ENCODE measurements around the gene TSPYL1. TPM values are rescaled to one million over a fixed set of nuclear protein-coding genes. Genes with fewer than 3 reads are reported as not detected.

Gene TSPYL1
- total RNA-seq, 1 donor from 2014 or later: 79.9 TPM

DNA sequence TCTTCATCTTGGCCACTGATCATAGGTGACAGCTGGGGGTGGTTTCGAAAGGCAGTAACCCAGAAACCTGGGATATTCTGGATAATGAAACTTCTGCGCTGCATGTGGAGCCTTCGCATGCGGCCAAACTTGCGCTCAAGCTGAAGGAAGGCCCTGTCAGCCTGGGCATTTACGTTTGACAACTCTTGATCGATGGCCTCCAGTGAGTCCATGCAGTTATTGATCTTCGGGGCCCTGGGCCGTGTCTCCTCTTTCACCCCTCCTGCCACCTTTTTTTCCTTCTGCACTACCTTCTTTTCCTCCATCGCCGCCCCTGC lies 26.6 kb downstream of the TSPYL1 start:
- Histone ChIP-seq H3K9me3 (ENCODE audit: control insufficient read depth in 3 of 3, low read length in 3 of 3) (no peaks in the 10 kb centered on the region), H3K27ac (ENCODE audit: low read depth, low read length) (peak overlapping the region; percentile 73), H3K9ac (ENCODE audit: low read depth in 1 of 3, low read length in 3 of 3) (peak overlapping the region; percentile 72 to 91 (median 86)), H3K27me3 (ENCODE audit: control insufficient read depth in 3 of 3, insufficient read depth in 3 of 3, low read length in 3 of 3) (no peaks in the 10 kb centered on the region), H3K36me3 (ENCODE audit: control insufficient read depth in 3 of 3, insufficient read depth in 3 of 3, low read length in 3 of 3) (no peaks in the 10 kb centered on the region), H3K4me1 (ENCODE audit: control insufficient read depth in 3 of 3, insufficient read depth in 3 of 3, low read length in 3 of 3) (peaks cover 17 to 28% (median 24%) of the 10 kb centered on the region in 3 donors), H3K4me3 (ENCODE audit: low read length in 3 of 3) (peak overlapping the region; percentile 89 to 93 (median 92))

DNA sequence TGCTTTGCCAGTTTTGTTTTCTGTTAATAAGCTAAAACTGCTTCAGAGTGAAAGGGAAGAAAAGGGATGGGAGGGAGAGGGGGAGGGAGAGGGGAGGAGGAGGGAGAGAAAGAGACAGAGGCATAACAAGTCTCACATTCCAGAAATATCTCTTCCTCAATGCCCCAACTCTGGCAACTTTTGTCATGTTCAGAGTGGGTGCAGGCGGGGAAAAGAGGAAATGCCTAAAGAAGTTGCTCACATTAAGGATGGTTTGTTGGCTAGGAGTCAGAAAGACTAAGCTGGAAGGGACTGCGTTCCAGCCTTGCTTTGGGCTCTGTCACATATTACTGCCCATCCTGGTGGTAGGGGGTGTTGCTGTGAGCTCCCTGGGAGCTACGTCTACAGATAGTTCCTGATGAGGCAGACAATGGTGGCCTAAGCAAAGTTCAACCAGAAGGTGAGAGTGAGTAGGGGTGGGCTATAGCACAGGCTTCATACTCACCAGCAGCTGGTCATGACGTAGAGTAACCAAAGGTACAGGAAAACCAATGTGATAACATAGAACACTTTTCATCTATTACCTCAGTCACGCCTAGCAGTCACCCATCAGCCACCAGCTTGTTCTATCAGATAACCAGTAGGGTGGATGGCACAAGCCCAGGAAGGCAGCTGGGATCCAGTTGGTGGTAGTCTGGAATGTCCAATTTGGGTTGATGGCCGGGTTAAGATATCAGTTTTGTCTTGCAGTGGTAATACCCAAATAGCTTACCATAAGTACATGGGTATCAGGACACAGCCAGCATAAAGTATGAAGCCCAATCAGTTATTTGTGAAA lies 28.0 kb downstream of the TSPYL1 start:
- no peak overlapping the region for H3K9ac ChIP-seq (ENCODE audit: low read depth in 1 of 3, low read length in 3 of 3)
- H3K9me3 ChIP-seq (ENCODE audit: control insufficient read depth in 3 of 3, low read length in 3 of 3): no peaks in the 10 kb centered on the region
- peak overlapping the region in 1 of 3 donors; percentile 26 for H3K4me3 ChIP-seq (ENCODE audit: low read length in 3 of 3)
- H3K36me3 ChIP-seq (ENCODE audit: control insufficient read depth in 3 of 3, insufficient read depth in 3 of 3, low read length in 3 of 3): no peaks in the 10 kb centered on the region
- H3K4me1 ChIP-seq (ENCODE audit: control insufficient read depth in 3 of 3, insufficient read depth in 3 of 3, low read length in 3 of 3): peaks cover 17 to 28% (median 24%) of the 10 kb centered on the region in 3 donors
- no peak overlapping the region for H3K27ac ChIP-seq (ENCODE audit: low read depth, low read length)
- no peaks in the 10 kb centered on the region for H3K27me3 ChIP-seq (ENCODE audit: control insufficient read depth in 3 of 3, insufficient read depth in 3 of 3, low read length in 3 of 3)

DNA sequence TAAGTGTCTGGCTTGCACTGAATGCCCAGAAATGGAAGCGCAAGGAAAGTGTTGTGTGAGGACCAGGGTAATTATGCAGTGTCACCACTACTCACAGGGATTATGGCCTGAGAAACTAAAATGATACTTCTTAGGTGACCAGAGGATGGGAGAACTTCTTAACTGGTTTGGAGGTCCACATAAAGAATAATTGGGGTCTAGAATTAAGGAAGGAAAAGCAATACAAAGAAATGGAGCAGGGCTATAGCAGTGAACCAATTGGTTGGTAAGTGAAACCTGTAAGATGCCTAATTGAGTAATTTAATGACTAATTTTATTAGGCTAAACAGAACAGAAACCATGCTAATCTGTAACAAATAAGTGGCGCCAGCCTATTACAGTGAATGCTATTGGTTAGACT lies 31.2 kb downstream of the TSPYL1 start:
- Histone ChIP-seq H3K27ac (ENCODE audit: low read depth, low read length) (no peak overlapping the region), H3K4me3 (ENCODE audit: low read length in 3 of 3) (no peak overlapping the region), H3K36me3 (ENCODE audit: control insufficient read depth in 3 of 3, insufficient read depth in 3 of 3, low read length in 3 of 3) (peaks cover 2 to 3% (median 2%) of the 10 kb centered on the region in 3 donors), H3K9ac (ENCODE audit: low read depth in 1 of 3, low read length in 3 of 3) (no peak overlapping the region), H3K4me1 (ENCODE audit: control insufficient read depth in 3 of 3, insufficient read depth in 3 of 3, low read length in 3 of 3) (peaks cover 17 to 25% (median 24%) of the 10 kb centered on the region in 3 donors), H3K27me3 (ENCODE audit: control insufficient read depth in 3 of 3, insufficient read depth in 3 of 3, low read length in 3 of 3) (no peaks in the 10 kb centered on the region), H3K9me3 (ENCODE audit: control insufficient read depth in 3 of 3, low read length in 3 of 3) (no peaks in the 10 kb centered on the region)

DNA sequence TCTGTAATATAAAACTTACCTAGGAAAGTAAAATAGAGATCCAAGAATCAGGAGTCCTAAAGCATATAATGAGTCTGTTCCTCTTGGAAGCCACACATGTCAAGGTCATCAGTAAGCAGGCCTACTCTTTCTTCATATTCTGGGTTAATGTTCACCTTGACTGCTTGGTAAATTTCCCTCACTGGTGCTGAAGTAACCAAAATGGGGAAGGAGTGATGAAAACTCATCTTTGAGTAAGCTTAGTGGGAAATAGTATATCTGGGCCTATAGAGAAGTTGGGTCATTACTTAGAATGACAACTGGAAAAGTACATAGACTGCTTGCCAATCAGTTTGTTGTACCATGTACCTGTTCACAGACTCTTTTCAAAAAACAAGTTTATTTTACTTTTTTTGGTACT lies 32.4 kb downstream of the TSPYL1 start:
- no peak overlapping the region for H3K4me3 ChIP-seq (ENCODE audit: low read length in 3 of 3)
- H3K27me3 ChIP-seq (ENCODE audit: control insufficient read depth in 3 of 3, insufficient read depth in 3 of 3, low read length in 3 of 3): no peaks in the 10 kb centered on the region
- peaks cover 2 to 5% (median 3%) of the 10 kb centered on the region in 3 donors for H3K36me3 ChIP-seq (ENCODE audit: control insufficient read depth in 3 of 3, insufficient read depth in 3 of 3, low read length in 3 of 3)
- H3K9me3 ChIP-seq (ENCODE audit: control insufficient read depth in 3 of 3, low read length in 3 of 3): no peaks in the 10 kb centered on the region
- H3K9ac ChIP-seq (ENCODE audit: low read depth in 1 of 3, low read length in 3 of 3): no peak overlapping the region
- H3K4me1 ChIP-seq (ENCODE audit: control insufficient read depth in 3 of 3, insufficient read depth in 3 of 3, low read length in 3 of 3): peaks cover 10 to 16% (median 14%) of the 10 kb centered on the region in 3 donors
- H3K27ac ChIP-seq (ENCODE audit: low read depth, low read length): no peak overlapping the region

DNA sequence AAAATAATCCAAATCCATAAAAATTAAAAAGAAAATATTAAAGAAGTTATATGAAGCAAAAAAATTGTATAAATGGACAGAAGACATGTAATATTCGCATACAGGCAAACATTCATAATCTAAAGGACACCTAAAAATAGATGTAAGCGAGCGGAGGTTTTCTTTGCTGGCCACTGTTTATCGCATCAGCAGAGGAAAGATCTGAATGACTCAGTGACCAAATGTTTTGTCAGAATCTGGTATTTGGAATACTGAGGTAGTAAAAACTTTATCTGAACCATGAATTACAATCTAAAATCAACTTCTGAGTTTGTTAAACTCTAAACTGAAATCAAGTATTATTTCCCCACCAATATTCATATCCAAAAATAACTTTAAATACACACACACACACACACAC lies 33.6 kb downstream of the TSPYL1 start:
- Histone ChIP-seq H3K27me3 (ENCODE audit: control insufficient read depth in 3 of 3, insufficient read depth in 3 of 3, low read length in 3 of 3) (no peaks in the 10 kb centered on the region), H3K9me3 (ENCODE audit: control insufficient read depth in 3 of 3, low read length in 3 of 3) (no peaks in the 10 kb centered on the region), H3K4me1 (ENCODE audit: control insufficient read depth in 3 of 3, insufficient read depth in 3 of 3, low read length in 3 of 3) (peaks cover 5 to 9% (median 7%) of the 10 kb centered on the region in 3 donors), H3K36me3 (ENCODE audit: control insufficient read depth in 3 of 3, insufficient read depth in 3 of 3, low read length in 3 of 3) (peaks cover 2 to 5% (median 3%) of the 10 kb centered on the region in 3 donors), H3K4me3 (ENCODE audit: low read length in 3 of 3) (no peak overlapping the region), H3K9ac (ENCODE audit: low read depth in 1 of 3, low read length in 3 of 3) (no peak overlapping the region), H3K27ac (ENCODE audit: low read depth, low read length) (no peak overlapping the region)

DNA sequence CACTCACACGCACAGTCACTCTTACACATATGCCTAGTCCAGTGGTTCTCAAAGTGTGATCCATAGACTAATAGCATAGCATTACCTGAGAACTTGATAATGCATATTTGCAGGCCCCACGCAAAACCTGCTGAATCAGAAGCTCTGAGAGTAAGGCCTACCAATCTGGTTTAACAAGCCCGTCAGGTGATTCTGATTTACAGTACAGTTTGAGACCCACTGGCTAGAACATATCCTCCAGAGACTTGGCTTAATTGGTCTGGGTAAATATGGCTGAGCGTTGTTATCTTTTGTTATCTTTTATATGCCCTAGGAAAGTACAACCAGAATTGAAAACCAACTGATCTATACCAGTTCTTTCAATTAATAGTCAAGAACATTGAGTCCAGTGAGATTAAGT lies 35.4 kb downstream of the TSPYL1 start:
- Histone ChIP-seq H3K9ac (ENCODE audit: low read depth in 1 of 3, low read length in 3 of 3) (no peak overlapping the region), H3K9me3 (ENCODE audit: control insufficient read depth in 3 of 3, low read length in 3 of 3) (no peaks in the 10 kb centered on the region), H3K27me3 (ENCODE audit: control insufficient read depth in 3 of 3, insufficient read depth in 3 of 3, low read length in 3 of 3) (no peaks in the 10 kb centered on the region), H3K27ac (ENCODE audit: low read depth, low read length) (no peak overlapping the region), H3K4me1 (ENCODE audit: control insufficient read depth in 3 of 3, insufficient read depth in 3 of 3, low read length in 3 of 3) (no peaks in the 10 kb centered on the region), H3K36me3 (ENCODE audit: control insufficient read depth in 3 of 3, insufficient read depth in 3 of 3, low read length in 3 of 3) (peaks cover 4 to 7% (median 5%) of the 10 kb centered on the region in 3 donors), H3K4me3 (ENCODE audit: low read length in 3 of 3) (no peak overlapping the region)

DNA sequence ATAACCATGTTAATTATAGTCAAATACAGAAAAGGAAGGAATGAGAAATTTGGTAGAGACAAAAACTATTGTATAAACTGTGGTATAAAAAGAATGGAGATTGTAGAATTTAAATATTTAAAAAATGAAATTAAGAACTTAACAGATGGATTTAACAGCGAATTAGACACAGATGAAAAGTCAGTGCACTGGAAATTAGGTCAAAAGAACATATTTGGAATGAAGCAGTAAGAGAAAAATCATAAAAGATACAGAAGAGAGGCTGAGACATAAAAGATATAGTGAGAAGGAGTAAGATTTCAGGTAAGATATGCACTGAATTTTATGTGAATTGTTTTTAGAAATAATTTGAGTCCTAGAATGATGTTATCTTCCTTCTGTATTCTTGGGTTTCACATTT lies 39.9 kb downstream of the TSPYL1 start:
- Histone ChIP-seq H3K27ac (ENCODE audit: low read depth, low read length) (no peak overlapping the region), H3K9me3 (ENCODE audit: control insufficient read depth in 3 of 3, low read length in 3 of 3) (no peaks in the 10 kb centered on the region), H3K36me3 (ENCODE audit: control insufficient read depth in 3 of 3, insufficient read depth in 3 of 3, low read length in 3 of 3) (peaks cover 7 to 16% (median 15%) of the 10 kb centered on the region in 3 donors), H3K27me3 (ENCODE audit: control insufficient read depth in 3 of 3, insufficient read depth in 3 of 3, low read length in 3 of 3) (no peaks in the 10 kb centered on the region), H3K4me3 (ENCODE audit: low read length in 3 of 3) (no peak overlapping the region), H3K4me1 (ENCODE audit: control insufficient read depth in 3 of 3, insufficient read depth in 3 of 3, low read length in 3 of 3) (no peaks in the 10 kb centered on the region), H3K9ac (ENCODE audit: low read depth in 1 of 3, low read length in 3 of 3) (no peak overlapping the region)

DNA sequence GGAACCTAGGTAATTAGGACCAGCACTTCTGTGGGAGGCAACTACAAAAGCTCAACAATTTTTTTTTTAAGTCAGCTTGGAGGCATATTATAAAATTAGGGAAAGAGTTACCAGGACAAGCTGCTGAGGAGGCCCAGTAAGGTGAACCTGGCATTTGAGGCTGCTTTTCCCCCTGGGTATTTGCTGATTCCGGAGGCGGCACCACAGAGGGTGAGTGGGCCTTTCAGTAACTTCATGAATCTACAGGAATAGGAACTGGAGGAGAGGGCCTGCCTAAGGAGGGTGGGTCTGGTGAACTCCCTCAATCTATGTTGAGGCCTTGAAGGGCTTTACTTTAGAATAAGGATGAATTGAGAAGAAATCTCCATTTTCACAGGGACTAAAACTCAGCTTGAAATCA lies 40.5 kb downstream of the TSPYL1 start:
- Histone ChIP-seq H3K4me1 (ENCODE audit: control insufficient read depth in 3 of 3, insufficient read depth in 3 of 3, low read length in 3 of 3) (no peaks in the 10 kb centered on the region), H3K9me3 (ENCODE audit: control insufficient read depth in 3 of 3, low read length in 3 of 3) (no peaks in the 10 kb centered on the region), H3K9ac (ENCODE audit: low read depth in 1 of 3, low read length in 3 of 3) (no peak overlapping the region), H3K4me3 (ENCODE audit: low read length in 3 of 3) (no peak overlapping the region), H3K27me3 (ENCODE audit: control insufficient read depth in 3 of 3, insufficient read depth in 3 of 3, low read length in 3 of 3) (no peaks in the 10 kb centered on the region), H3K27ac (ENCODE audit: low read depth, low read length) (no peak overlapping the region), H3K36me3 (ENCODE audit: control insufficient read depth in 3 of 3, insufficient read depth in 3 of 3, low read length in 3 of 3) (peaks cover 7 to 16% (median 15%) of the 10 kb centered on the region in 3 donors)

DNA sequence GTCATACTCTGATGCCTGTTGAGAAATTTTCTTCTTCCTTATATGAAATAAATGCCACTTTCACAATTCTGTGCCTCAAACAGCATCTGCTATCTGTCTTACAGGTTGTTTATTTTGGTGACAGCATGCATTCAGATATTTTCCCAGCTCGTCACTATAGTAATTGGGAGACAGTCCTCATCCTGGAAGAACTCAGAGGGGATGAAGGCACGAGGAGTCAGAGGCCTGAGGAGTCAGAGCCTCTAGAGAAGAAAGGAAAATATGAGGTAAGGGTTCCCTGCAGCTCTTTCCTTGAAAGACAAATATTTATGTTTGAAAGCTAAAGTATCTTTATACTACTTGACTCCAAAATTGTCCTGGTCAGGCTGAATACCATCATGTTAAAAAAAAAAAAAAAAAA lies 41.6 kb downstream of the TSPYL1 start:
- no peak overlapping the region for H3K27ac ChIP-seq (ENCODE audit: low read depth, low read length)
- H3K4me3 ChIP-seq (ENCODE audit: low read length in 3 of 3): no peak overlapping the region
- H3K9me3 ChIP-seq (ENCODE audit: control insufficient read depth in 3 of 3, low read length in 3 of 3): no peaks in the 10 kb centered on the region
- H3K9ac ChIP-seq (ENCODE audit: low read depth in 1 of 3, low read length in 3 of 3): no peak overlapping the region
- H3K4me1 ChIP-seq (ENCODE audit: control insufficient read depth in 3 of 3, insufficient read depth in 3 of 3, low read length in 3 of 3): no peaks in the 10 kb centered on the region
- no peaks in the 10 kb centered on the region for H3K27me3 ChIP-seq (ENCODE audit: control insufficient read depth in 3 of 3, insufficient read depth in 3 of 3, low read length in 3 of 3)
- peaks cover 5 to 15% (median 14%) of the 10 kb centered on the region in 3 donors for H3K36me3 ChIP-seq (ENCODE audit: control insufficient read depth in 3 of 3, insufficient read depth in 3 of 3, low read length in 3 of 3)

DNA sequence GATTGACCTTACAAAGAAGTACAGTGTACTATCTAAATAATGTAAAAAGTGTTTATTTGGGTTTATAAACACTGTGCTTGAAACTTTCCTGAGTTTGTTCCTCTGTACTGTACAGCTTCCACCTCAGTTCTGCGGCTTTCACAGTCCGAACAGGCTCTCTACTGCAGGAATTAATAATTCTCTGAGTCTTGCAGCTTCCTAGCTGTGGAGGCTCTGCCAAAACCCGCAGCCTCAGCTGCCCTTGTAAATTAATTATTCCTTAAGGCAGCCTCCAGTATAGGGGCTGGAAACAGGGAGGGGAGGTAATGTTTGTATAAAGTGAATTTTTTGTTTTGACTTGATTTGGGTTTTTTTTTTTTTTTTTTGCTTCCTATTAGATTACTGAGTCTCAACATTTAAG lies 45.0 kb downstream of the TSPYL1 start:
- Histone ChIP-seq H3K27ac (ENCODE audit: low read depth, low read length) (no peak overlapping the region), H3K36me3 (ENCODE audit: control insufficient read depth in 3 of 3, insufficient read depth in 3 of 3, low read length in 3 of 3) (peaks cover 5 to 15% (median 11%) of the 10 kb centered on the region in 3 donors), H3K4me1 (ENCODE audit: control insufficient read depth in 3 of 3, insufficient read depth in 3 of 3, low read length in 3 of 3) (no peaks in the 10 kb centered on the region)

More for the DNA sequence above, 45.0 kb downstream of the TSPYL1 start:
- no peak overlapping the region for H3K9ac ChIP-seq (ENCODE audit: low read depth in 1 of 3, low read length in 3 of 3)
- H3K27me3 ChIP-seq (ENCODE audit: control insufficient read depth in 3 of 3, insufficient read depth in 3 of 3, low read length in 3 of 3): no peaks in the 10 kb centered on the region
- no peak overlapping the region for H3K4me3 ChIP-seq (ENCODE audit: low read length in 3 of 3)
- H3K9me3 ChIP-seq (ENCODE audit: control insufficient read depth in 3 of 3, low read length in 3 of 3): no peaks in the 10 kb centered on the region

All from skeletal muscle tissue (tissue), 4 donors.